Suprapubic skin (tissue), 4 donors: ENCODE data around the gene EIF2S3.

Source experiments
- EP300 ChIP-seq: sonication (generic); formaldehyde crosslinking; IDR thresholded peaks from one replicate; pipeline ENCODE4 v1.6.1; 2017; ENCODE audit warnings: antibody characterized with exemption
- POLR2A ChIP-seq, 2 donors: fragments of 450-650 bp; IDR thresholded peaks; one replicate each; pipeline ENCODE4 v1.6.1; 2017; ENCODE audit warnings: antibody characterized with exemption in 2 of 2, mild to moderate bottlenecking in 2 of 2, moderate library complexity in 2 of 2
- POLR2AphosphoS5 ChIP-seq, 3 donors: sonication (generic); formaldehyde crosslinking; IDR thresholded peaks; one replicate each; pipeline ENCODE4 v1.6.1; 2017; ENCODE audit warnings: antibody characterized with exemption in 3 of 3
- TF ChIP-seq, protein P1 (sequence below), 2 donors: fragments of 200-600 bp in 1 of 2; fragments of 450-650 bp in 1 of 2; sonication (generic) in 1 of 2; IDR thresholded peaks; one replicate each; pipeline ENCODE4 v1.5.1; 2016 to 2019; ENCODE audit warnings: antibody characterized with exemption in 2 of 2, mild to moderate bottlenecking in 1 of 2, moderate library complexity in 1 of 2

DNA sequence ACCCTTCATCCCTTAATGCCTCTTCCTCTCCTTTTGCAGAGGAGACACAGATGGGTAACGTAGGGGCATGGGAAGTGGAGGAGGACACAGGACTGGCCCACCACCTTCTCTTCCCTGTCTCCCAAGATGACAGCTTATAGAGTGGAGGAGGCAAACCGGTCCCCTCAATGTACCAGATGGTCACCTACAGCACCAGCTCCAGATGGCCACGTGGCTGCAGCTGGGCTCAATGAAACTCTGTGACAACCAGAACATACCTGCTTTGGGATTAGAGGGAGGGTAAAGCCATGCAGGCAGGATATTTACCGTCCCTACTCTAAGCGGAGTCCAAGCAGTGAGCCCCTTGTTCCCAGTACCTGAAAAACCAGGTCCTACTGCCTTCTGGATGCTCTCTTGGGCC lies 20.3 kb upstream of the EIF2S3 start:
- TF ChIP-seq, protein P1, sequence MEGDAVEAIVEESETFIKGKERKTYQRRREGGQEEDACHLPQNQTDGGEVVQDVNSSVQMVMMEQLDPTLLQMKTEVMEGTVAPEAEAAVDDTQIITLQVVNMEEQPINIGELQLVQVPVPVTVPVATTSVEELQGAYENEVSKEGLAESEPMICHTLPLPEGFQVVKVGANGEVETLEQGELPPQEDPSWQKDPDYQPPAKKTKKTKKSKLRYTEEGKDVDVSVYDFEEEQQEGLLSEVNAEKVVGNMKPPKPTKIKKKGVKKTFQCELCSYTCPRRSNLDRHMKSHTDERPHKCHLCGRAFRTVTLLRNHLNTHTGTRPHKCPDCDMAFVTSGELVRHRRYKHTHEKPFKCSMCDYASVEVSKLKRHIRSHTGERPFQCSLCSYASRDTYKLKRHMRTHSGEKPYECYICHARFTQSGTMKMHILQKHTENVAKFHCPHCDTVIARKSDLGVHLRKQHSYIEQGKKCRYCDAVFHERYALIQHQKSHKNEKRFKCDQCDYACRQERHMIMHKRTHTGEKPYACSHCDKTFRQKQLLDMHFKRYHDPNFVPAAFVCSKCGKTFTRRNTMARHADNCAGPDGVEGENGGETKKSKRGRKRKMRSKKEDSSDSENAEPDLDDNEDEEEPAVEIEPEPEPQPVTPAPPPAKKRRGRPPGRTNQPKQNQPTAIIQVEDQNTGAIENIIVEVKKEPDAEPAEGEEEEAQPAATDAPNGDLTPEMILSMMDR (IDR thresholded peaks at IDR 0.05), result no peak
- no peak for TF ChIP-seq EP300
- no peak for TF ChIP-seq POLR2AphosphoS5 (IDR thresholded peaks at IDR 0.05)
- TF ChIP-seq POLR2A (IDR thresholded peaks at IDR 0.05), result no peak
